ENCODE measurements around the gene TH. TPM values are rescaled to one million over a fixed set of nuclear protein-coding genes. Genes with fewer than 3 reads are reported as not detected.

TH gene
- total and polyA plus RNA-seq, 2 of the 8 experiments (the other 6 are each of a cell fraction or from before 2014, with no cell fraction given) = 0.09 TPM; not detected in 1

- H4K91ac ChIP-seq (replicated peaks; ENCODE audit: insufficient read length, low read length) = no peak overlapping the region
- H3K9ac ChIP-seq (replicated peaks in 1 of 4; ENCODE audit: extremely low read depth in 1 of 4, low read depth in 3 of 4, low read length in 3 of 4) = no peak overlapping the region
- H3K27me3 ChIP-seq (replicated peaks in 1 of 4; ENCODE audit: control insufficient read depth in 3 of 4, extremely low read depth in 1 of 4, insufficient read depth in 3 of 4, low read length in 3 of 4) = peaks cover 0 to 7% (median 0%) of the 10 kb centered on the region in 4 experiments; a peak in 2 of 7 replicates
- no peak overlapping the region for H2BK20ac ChIP-seq (ENCODE audit: low read length)
- no peak overlapping the region for H3K18ac ChIP-seq (ENCODE audit: extremely low read depth, low read length)
- H2BK12ac ChIP-seq (ENCODE audit: low read depth, low read length) = no peak overlapping the region
- H3K23ac ChIP-seq (ENCODE audit: insufficient read length) = no peak overlapping the region
- no peak overlapping the region for H2AK5ac ChIP-seq (ENCODE audit: low read depth, low read length)
- peaks cover 0 to 2% (median 0%) of the 10 kb centered on the region in 4 experiments; a peak in 1 of 7 replicates for H3K4me1 ChIP-seq (replicated peaks in 1 of 4; ENCODE audit: control insufficient read depth in 3 of 4, insufficient read depth in 4 of 4, low read length in 3 of 4)
- TF ChIP-seq EZH2 (IDR thresholded peaks at IDR 0.05; ENCODE audit: low read depth, low read length, severe bottlenecking) = no peak
- no peak for TF ChIP-seq NANOG (IDR thresholded peaks at IDR 0.05; ENCODE audit: insufficient read depth, low read depth, low read length, poor library complexity, severe bottlenecking)
- no peak for TF ChIP-seq SRF (IDR thresholded peaks at IDR 0.05; ENCODE audit: low read depth, low read length)
- TF ChIP-seq POLR2AphosphoS5 (IDR thresholded peaks at IDR 0.05; ENCODE audit: low read depth, low read length) = no peak
- TF ChIP-seq TAF7 (optimal IDR thresholded peaks at IDR 0.05; ENCODE audit: borderline replicate concordance, low read depth, low read length) = no peak
- TF ChIP-seq FOSL1 (IDR thresholded peaks at IDR 0.05; ENCODE audit: insufficient read depth, low read depth, low read length) = no peak
- no peak for TF ChIP-seq CEBPB (IDR thresholded peaks at IDR 0.05; ENCODE audit: low read depth, low read length)
- no peak overlapping the region for H2BK15ac ChIP-seq (ENCODE audit: low read length)
- no peak overlapping the region for H3K4me2 ChIP-seq (ENCODE audit: insufficient read depth in 1 of 2, low read depth in 2 of 2, low read length in 2 of 2)
- DNase-seq (ENCODE audit: low read depth in 1 of 2, low spot score in 2 of 2) = no peak
- no peak overlapping the region for H2BK5ac ChIP-seq (ENCODE audit: low read depth, low read length)
- POLR2A ChIA-PET (ENCODE audit: partially characterized antibody) = interaction anchor here (1.0 kb wide), 1 partner anchor 9 kb away, joined by 3 read pairs; no protein-coding TSS in a partner anchor
- no peak for FAIRE-seq
- H3K36me3 ChIP-seq (ENCODE audit: control insufficient read depth in 2 of 4, insufficient read depth in 4 of 4, low read length in 3 of 4) = no peaks in the 10 kb centered on the region
- H2BK120ac ChIP-seq (replicated peaks; ENCODE audit: low read depth, low read length) = no peak overlapping the region
- peaks cover 0 to 8% of the 10 kb centered on the region in 2 experiments for H4K20me1 ChIP-seq (replicated peaks in 1 of 2; ENCODE audit: control insufficient read depth in 1 of 2, insufficient read depth in 2 of 2, low read length in 2 of 2)
- H3K79me2 ChIP-seq (ENCODE audit: control insufficient read depth in 1 of 2, insufficient read depth in 2 of 2, low read length in 2 of 2) = no peaks in the 10 kb centered on the region
- H3K14ac ChIP-seq (ENCODE audit: insufficient read length) = no peak overlapping the region
- no peaks in the 10 kb centered on the region for H3K79me1 ChIP-seq (ENCODE audit: low read depth, low read length)
- H2AFZ ChIP-seq (ENCODE audit: low read length) = no peak overlapping the region
- H4K5ac ChIP-seq (ENCODE audit: insufficient read length, low read depth, low read length) = no peak overlapping the region
- H3K56ac ChIP-seq (replicated peaks; ENCODE audit: insufficient read length, low read depth, low read length) = no peak overlapping the region
- H3K27ac ChIP-seq (ENCODE audit: low read depth, low read length) = no peak overlapping the region
- CTCF ChIA-PET (ENCODE audit: partially characterized antibody) = interaction anchor here (1.5 to 1.9 kb wide), 3 partner anchors 7 to 294 kb away, joined by 4 to 5 read pairs (median 4); partner anchors contain the start of gene SYT8
- 76% methylated on average over 5 of the region's 7 CpGs; no CpG with 5 or more reads in 1 of the 2 experiments for WGBS, 2 experiments (ENCODE audit: extremely low coverage in 1 of 2, insufficient coverage in 1 of 2, insufficient read length in 1 of 2, insufficient replicate concordance in 2 of 2, low coverage in 1 of 2, low lambda C conversion rate in 2 of 2, missing lambda C conversion rate in 1 of 2)
- H3K23me2 ChIP-seq (ENCODE audit: low read depth, low read length) = peaks cover 22% of the 10 kb centered on the region; the same call in 1 of the 2 replicates
- H4K8ac ChIP-seq (ENCODE audit: extremely low read depth, insufficient read depth, low read length) = no peak overlapping the region; the same call in 1 of the 2 replicates
- H3K9me3 ChIP-seq (ENCODE audit: insufficient read depth in 2 of 2, low read depth in 1 of 2, low read length in 1 of 2) = no peaks in the 10 kb centered on the region; a peak in 1 of 4 replicates
- H3K4me3 ChIP-seq (ENCODE audit: extremely low read depth in 1 of 4, insufficient read depth in 2 of 4, low read depth in 3 of 4, low read length in 4 of 4) = no peak overlapping the region
- H3K4ac ChIP-seq (replicated peaks; ENCODE audit: insufficient read length, low read depth, low read length) = no peak overlapping the region
These were observed 43.5 kb downstream of the TH start for GRCh38 chr11:2128130-2128510.
